NT2/D1 (cell line): ENCODE measurements around the gene COX4I2.
"Not testable (repeated sequence)": the region's sequence is repeated elsewhere in the genome, so short reads cannot be mapped to it uniquely, and the experiment has no call there.

ENCODE experiments used
- SUZ12 ChIP-seq: IDR thresholded peaks from 2 replicates; pipeline ENCODE4 v1.6.1; 2011; ENCODE audit not compliant: insufficient read length, insufficient read depth; ENCODE audit errors: extremely low read depth
- YY1 ChIP-seq: IDR thresholded peaks from 2 replicates; pipeline ENCODE4 v1.6.1; 2011; ENCODE audit not compliant: insufficient read length, insufficient read depth
- ZNF274 ChIP-seq: IDR thresholded peaks from 2 replicates; pipeline ENCODE4 v1.6.1; 2011; ENCODE audit warnings: mild to moderate bottlenecking, low read depth, low read length

DNA sequence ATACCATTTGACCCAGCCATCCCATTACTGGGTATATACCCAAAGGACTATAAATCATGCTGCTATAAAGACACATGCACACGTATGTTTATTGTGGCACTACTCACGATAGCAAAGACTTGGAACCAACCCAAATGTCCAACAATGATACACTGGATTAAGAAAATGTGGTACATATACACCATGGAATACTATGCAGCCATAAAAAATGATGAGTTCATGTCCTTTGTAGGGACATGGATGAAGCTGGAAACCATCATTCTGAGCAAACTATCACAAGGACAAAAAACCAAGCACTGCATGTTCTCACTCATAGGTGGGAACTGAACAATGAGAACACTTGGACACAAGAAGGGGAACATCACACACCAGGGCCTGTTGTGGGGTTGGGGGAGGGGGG, 9.7 kb upstream of the COX4I2 start:
- TF ChIP-seq ZNF274, YY1, SUZ12: not testable (repeated sequence)
